K562 (cell line): ENCODE measurements around the gene ZDHHC14. TPM values are rescaled to one million over a fixed set of nuclear protein-coding genes. Genes with fewer than 3 reads are reported as not detected.

Experiments used
- CBX1 ChIP-seq: sonication (generic); IDR thresholded peaks from 2 replicates; pipeline ENCODE4 v1.6.1; 2016; ENCODE audit warnings: antibody characterized with exemption, low read depth, mild to moderate bottlenecking
- FOXM1 ChIP-seq, 2 experiments: fragments of 450-650 bp in 1 of 2; sonication (generic) in 1 of 2; formaldehyde crosslinking in 1 of 2; IDR thresholded peaks; 2 replicates each; pipeline versions ENCODE4 v1.6.1 to v1.9.0; 2017 to 2022; ENCODE audit warnings: low read depth in 2 of 2, mild to moderate bottlenecking in 2 of 2, missing genetic modification reagents in 1 of 2, moderate library complexity in 1 of 2
- FOXO4 ChIP-seq: fragments of 450-650 bp; formaldehyde crosslinking; IDR thresholded peaks from 2 replicates; pipeline ENCODE4 v1.4.0; 2020; ENCODE audit warnings: mild to moderate bottlenecking, moderate library complexity
- HIVEP1 ChIP-seq: fragments of 250-450 bp; sonication (Bioruptor Pico); IDR thresholded peaks from 2 replicates; pipeline ENCODE4 v1.4.0; 2020; ENCODE audit warnings: mild to moderate bottlenecking
- HNRNPK ChIP-seq: fragments of 200-400 bp; formaldehyde crosslinking; IDR thresholded peaks from one replicate; pipeline ENCODE4 v1.6.1; 2018; ENCODE audit warnings: mild to moderate bottlenecking, low read depth, low read length; ENCODE audit not compliant: poor library complexity, severe bottlenecking
- MTF1 ChIP-seq: fragments of 250-450 bp; sonication (Bioruptor Pico); IDR thresholded peaks from 2 replicates; pipeline ENCODE4 v1.9.0; 2021; ENCODE audit warnings: moderate library complexity, mild to moderate bottlenecking, inconsistent platforms, borderline replicate concordance
- MYC ChIP-seq, 2 experiments: fragments of 250-450 bp in 1 of 2; sonication (Bioruptor Pico) in 1 of 2; IDR thresholded peaks; 2 replicates each; pipeline versions ENCODE4 v1.5.1 to v1.6.1; 2012 to 2021; ENCODE audit warnings: low read depth in 2 of 2, borderline replicate concordance in 1 of 2, improper control_type of control experiment in 1 of 2, low read length in 1 of 2, mild to moderate bottlenecking in 1 of 2, moderate library complexity in 1 of 2
- PRPF4 ChIP-seq: fragments of 200-400 bp; formaldehyde crosslinking; IDR thresholded peaks from one replicate; pipeline ENCODE4 v1.6.1; 2017; ENCODE audit warnings: low read length, low read depth, mild to moderate bottlenecking; ENCODE audit not compliant: insufficient read depth, poor library complexity, severe bottlenecking
- SRSF7 ChIP-seq: fragments of 200-400 bp; formaldehyde crosslinking; optimal IDR thresholded peaks from 2 replicates; pipeline ENCODE3; 2017; ENCODE audit warnings: mild to moderate bottlenecking, low read depth, low read length
- TOE1 ChIP-seq, 2 experiments: fragments of 450-650 bp in 1 of 2; sonication (generic) in 1 of 2; formaldehyde crosslinking in 1 of 2; IDR thresholded peaks; 2 replicates each; pipeline versions ENCODE4 v1.7.1 to v1.8.0; 2016 to 2022; ENCODE audit warnings: borderline replicate concordance in 2 of 2, mild to moderate bottlenecking in 2 of 2, antibody characterized with exemption in 1 of 2, inconsistent platforms in 1 of 2, low read depth in 1 of 2, missing genetic modification reagents in 1 of 2, moderate library complexity in 1 of 2
- ZBTB40 ChIP-seq, 2 experiments: fragments of 450-650 bp in 1 of 2; sonication (generic) in 1 of 2; formaldehyde crosslinking in 1 of 2; IDR thresholded peaks; 2 replicates each; pipeline versions ENCODE4 v1.7.1 to v1.9.0; 2016 to 2022; ENCODE audit warnings: inconsistent platforms in 1 of 2, mild to moderate bottlenecking in 1 of 2, missing genetic modification reagents in 1 of 2
- ZNF780A ChIP-seq: fragments of 250-450 bp; sonication (Bioruptor Pico); IDR thresholded peaks from 2 replicates; pipeline ENCODE4 v1.5.0; 2021; ENCODE audit warnings: mild to moderate bottlenecking
- polyA plus RNA-seq, 8 experiments: library from polyadenylated mRNA; depleted of rRNA in 4 of 8; stranded (reverse) in 5 of 8; unstranded in 3 of 8; fragments of >200 nt; fragmentation: Nextera tagmentation in 2 of 8; fragmentation: Illumina TruSeq in 1 of 8; extraction: Ambion mirVana in 2 of 8; extraction: Trizol in 1 of 8; gene quantifications; 2 replicates each; pipeline versions ENCODE4 v1.2.1 to v1.2.3, GENCODE V29; 2011 to 2014; ENCODE audit warnings: inconsistent platforms in 1 of 8, missing spikeins in 1 of 8
- total RNA-seq, 7 experiments: library from RNA; depleted of rRNA in 6 of 7; stranded (reverse); fragments of >200 nt in 6 of 7; fragmentation: Illumina TruSeq in 2 of 7; extraction: Trizol in 2 of 7; gene quantifications; 2 replicates each; pipeline versions ENCODE4 v1.2.1 to v1.2.3, GENCODE V29; 2011 to 2021; ENCODE audit warnings: low replicate concordance in 1 of 7
- TF ChIP-seq, protein P1 (sequence below): fragments of 450-650 bp; IDR thresholded peaks from 2 replicates; pipeline ENCODE4 v1.6.1; 2016; ENCODE audit warnings: low read depth, mild to moderate bottlenecking, moderate library complexity

Gene ZDHHC14
- total and polyA plus RNA-seq, 9 of the 15 experiments (the other 6 are each of a cell fraction or from before 2014, with no cell fraction given): 0.92 to 23.1 (median 13.8) TPM

GRCh38 chr6:157379656-157380457 lies 1.1 kb upstream of the ZDHHC14 start (continued):
- TF ChIP-seq PRPF4 (no peak), MYC (IDR thresholded peaks at IDR 0.05; ENCODE audit: low read depth, low read length) (peak; percentile 73), MYC (CRISPR knock-in tag; IDR thresholded peaks at IDR 0.05; ENCODE audit: borderline replicate concordance, low read depth) (no peak), FOXM1 (IDR thresholded peaks at IDR 0.05; ENCODE audit: low read depth) (no peak), FOXM1 (CRISPR knock-in tag; IDR thresholded peaks at IDR 0.05; ENCODE audit: low read depth) (no peak), ZBTB40 (IDR thresholded peaks at IDR 0.05) (no peak), ZBTB40 (CRISPR knock-in tag; IDR thresholded peaks at IDR 0.05) (no peak), MTF1 (CRISPR knock-in tag) (no peak), CBX1 (no peak), ZNF780A (CRISPR knock-in tag) (no peak), FOXO4 (CRISPR knock-in tag) (no peak), TOE1 (IDR thresholded peaks at IDR 0.05; ENCODE audit: borderline replicate concordance) (no peak), TOE1 (CRISPR knock-in tag; IDR thresholded peaks at IDR 0.05; ENCODE audit: borderline replicate concordance, low read depth) (no peak), HIVEP1 (CRISPR knock-in tag) (no peak), HNRNPK (no peak), SRSF7 (no peak)
- TF ChIP-seq, protein P1, sequence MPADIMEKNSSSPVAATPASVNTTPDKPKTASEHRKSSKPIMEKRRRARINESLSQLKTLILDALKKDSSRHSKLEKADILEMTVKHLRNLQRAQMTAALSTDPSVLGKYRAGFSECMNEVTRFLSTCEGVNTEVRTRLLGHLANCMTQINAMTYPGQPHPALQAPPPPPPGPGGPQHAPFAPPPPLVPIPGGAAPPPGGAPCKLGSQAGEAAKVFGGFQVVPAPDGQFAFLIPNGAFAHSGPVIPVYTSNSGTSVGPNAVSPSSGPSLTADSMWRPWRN: no peak
